ENCODE data around the gene RARB. TPM values are rescaled to one million over a fixed set of nuclear protein-coding genes. Genes with fewer than 3 reads are reported as not detected.

The RARB gene
- total and polyA plus RNA-seq, 2 of the 13 experiments (the other 11 are each of a cell fraction or from before 2014, with no cell fraction given): 0.16 TPM; not detected in 1

DNA sequence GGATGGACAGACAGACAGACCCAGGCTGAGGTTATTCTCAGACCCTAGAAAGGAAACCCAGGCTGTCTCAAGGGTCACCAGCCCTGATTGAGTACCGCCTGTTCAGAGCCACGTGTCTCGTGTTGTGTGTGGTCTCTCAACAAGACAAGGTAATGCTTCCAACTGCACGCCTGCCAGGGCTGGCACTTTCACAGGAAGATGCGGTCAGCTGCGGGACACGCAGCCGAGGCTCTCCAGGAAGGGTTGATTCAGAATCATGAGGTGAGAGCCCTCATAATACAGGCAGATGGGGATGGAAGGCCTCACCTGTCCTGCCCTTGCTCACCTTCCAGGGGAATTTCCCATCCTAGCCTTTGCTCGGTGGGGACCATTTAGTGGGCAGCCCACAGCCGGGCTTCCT lies 155.3 kb downstream of the RARB start:
- ATAC-seq: no peak
- Histone ChIP-seq H3K27me3 (ENCODE audit: control insufficient read depth in 1 of 2, insufficient read depth in 2 of 2, low read length in 2 of 2) (no peaks in the 10 kb centered on the region), H3K9me3 (ENCODE audit: low read length) (no peaks in the 10 kb centered on the region), H3K79me2 (ENCODE audit: insufficient read depth, low read length) (no peaks in the 10 kb centered on the region), H3K4me1 (ENCODE audit: insufficient read depth, low read length) (peaks cover 25% of the 10 kb centered on the region), H2AFZ (ENCODE audit: low read length) (no peak overlapping the region), H3K4me2 (ENCODE audit: low read depth, low read length) (no peak overlapping the region), H4K20me1 (ENCODE audit: insufficient read depth, low read length) (no peaks in the 10 kb centered on the region), H3K9ac (ENCODE audit: insufficient read depth, low read depth, low read length) (no peak overlapping the region), H3K27ac (ENCODE audit: extremely low read length, insufficient read depth, low read length) (no peak overlapping the region), H3K36me3 (replicated peaks in 1 of 2; ENCODE audit: control insufficient read depth in 1 of 2, insufficient read depth in 2 of 2, low read length in 2 of 2) (no peaks in the 10 kb centered on the region), H3K4me3 (replicated peaks in 1 of 3; ENCODE audit: insufficient read depth in 1 of 3, low read depth in 2 of 3, low read length in 3 of 3) (no peak overlapping the region)
- TF ChIP-seq ZNF317 (CRISPR knock-in tag; IDR thresholded peaks at IDR 0.05) (no peak), MED8 (CRISPR knock-in tag; IDR thresholded peaks at IDR 0.05; ENCODE audit: insufficient replicate concordance) (no peak), HDAC6 (IDR thresholded peaks at IDR 0.05; ENCODE audit: low read depth, low read length) (no peak), RAD21 (CRISPR knock-in tag; IDR thresholded peaks at IDR 0.05) (no peak), ARNT2 (CRISPR knock-in tag; IDR thresholded peaks at IDR 0.05; ENCODE audit: low read depth) (no peak), ZNF644 (CRISPR knock-in tag; IDR thresholded peaks at IDR 0.05; ENCODE audit: low read depth) (no peak), GATAD1 (CRISPR knock-in tag; IDR thresholded peaks at IDR 0.05) (no peak), ZKSCAN1 (IDR thresholded peaks at IDR 0.05; ENCODE audit: low read length) (no peak), ZNF746 (CRISPR knock-in tag; IDR thresholded peaks at IDR 0.05) (no peak), TCF7L2 (IDR thresholded peaks at IDR 0.05; ENCODE audit: low read depth, low read length) (no peak), MTA3 (CRISPR knock-in tag; IDR thresholded peaks at IDR 0.05) (no peak), LCORL (IDR thresholded peaks at IDR 0.05) (no peak), LCORL (CRISPR knock-in tag; IDR thresholded peaks at IDR 0.05) (no peak), SP4 (CRISPR knock-in tag; IDR thresholded peaks at IDR 0.05) (no peak), ZNF335 (CRISPR knock-in tag; IDR thresholded peaks at IDR 0.05) (no peak)
- TF ChIP-seq, protein P1, sequence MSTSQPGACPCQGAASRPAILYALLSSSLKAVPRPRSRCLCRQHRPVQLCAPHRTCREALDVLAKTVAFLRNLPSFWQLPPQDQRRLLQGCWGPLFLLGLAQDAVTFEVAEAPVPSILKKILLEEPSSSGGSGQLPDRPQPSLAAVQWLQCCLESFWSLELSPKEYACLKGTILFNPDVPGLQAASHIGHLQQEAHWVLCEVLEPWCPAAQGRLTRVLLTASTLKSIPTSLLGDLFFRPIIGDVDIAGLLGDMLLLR (CRISPR knock-in tag; IDR thresholded peaks at IDR 0.05): no peak
- TF ChIP-seq, protein P2, sequence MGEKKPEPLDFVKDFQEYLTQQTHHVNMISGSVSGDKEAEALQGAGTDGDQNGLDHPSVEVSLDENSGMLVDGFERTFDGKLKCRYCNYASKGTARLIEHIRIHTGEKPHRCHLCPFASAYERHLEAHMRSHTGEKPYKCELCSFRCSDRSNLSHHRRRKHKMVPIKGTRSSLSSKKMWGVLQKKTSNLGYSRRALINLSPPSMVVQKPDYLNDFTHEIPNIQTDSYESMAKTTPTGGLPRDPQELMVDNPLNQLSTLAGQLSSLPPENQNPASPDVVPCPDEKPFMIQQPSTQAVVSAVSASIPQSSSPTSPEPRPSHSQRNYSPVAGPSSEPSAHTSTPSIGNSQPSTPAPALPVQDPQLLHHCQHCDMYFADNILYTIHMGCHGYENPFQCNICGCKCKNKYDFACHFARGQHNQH (CRISPR knock-in tag; IDR thresholded peaks at IDR 0.05): no peak
- TF ChIP-seq, protein P3, sequence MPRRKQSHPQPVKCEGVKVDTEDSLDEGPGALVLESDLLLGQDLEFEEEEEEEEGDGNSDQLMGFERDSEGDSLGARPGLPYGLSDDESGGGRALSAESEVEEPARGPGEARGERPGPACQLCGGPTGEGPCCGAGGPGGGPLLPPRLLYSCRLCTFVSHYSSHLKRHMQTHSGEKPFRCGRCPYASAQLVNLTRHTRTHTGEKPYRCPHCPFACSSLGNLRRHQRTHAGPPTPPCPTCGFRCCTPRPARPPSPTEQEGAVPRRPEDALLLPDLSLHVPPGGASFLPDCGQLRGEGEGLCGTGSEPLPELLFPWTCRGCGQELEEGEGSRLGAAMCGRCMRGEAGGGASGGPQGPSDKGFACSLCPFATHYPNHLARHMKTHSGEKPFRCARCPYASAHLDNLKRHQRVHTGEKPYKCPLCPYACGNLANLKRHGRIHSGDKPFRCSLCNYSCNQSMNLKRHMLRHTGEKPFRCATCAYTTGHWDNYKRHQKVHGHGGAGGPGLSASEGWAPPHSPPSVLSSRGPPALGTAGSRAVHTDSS (CRISPR knock-in tag; conservative IDR thresholded peaks at IDR 0.05): no peak
- intact Hi-C loops (cut with micrococcal nuclease; ENCODE audit: unreplicated experiment) (no loop called here), in situ Hi-C loops (cut with HindIII; ENCODE audit: extremely low pct_ligation_motif_present, low pct_unique_long_range_greater_than_20kb) (loop anchor here (10.0 kb wide), 1 partner anchor 159 kb away; the partner anchor contains the start of gene RARB)
- CTCF ChIA-PET (ENCODE audit: low intra/inter-chr PET ratio, low total read pairs): no interaction called here
- no peak for FAIRE-seq
- WGBS (ENCODE audit: low lambda C conversion rate): 100% methylated on average over 1 of the region's 10 CpGs
- no TSS peak for BruUV-seq (replicated peaks)
- POLR2A ChIA-PET: no interaction called here
- no peak for DNase-seq (ENCODE audit: low spot score)

Measured in HepG2 (cell line).